ENCODE results near the gene KCND1. TPM values are rescaled to one million over a fixed set of nuclear protein-coding genes. Genes with fewer than 3 reads are reported as not detected.
"Not testable (repeated sequence)": the region's sequence is repeated elsewhere in the genome, so short reads cannot be mapped to it uniquely, and the experiment has no call there.

KCND1 gene
- polyA plus RNA-seq, 1 donor: 2.5 TPM

DNA sequence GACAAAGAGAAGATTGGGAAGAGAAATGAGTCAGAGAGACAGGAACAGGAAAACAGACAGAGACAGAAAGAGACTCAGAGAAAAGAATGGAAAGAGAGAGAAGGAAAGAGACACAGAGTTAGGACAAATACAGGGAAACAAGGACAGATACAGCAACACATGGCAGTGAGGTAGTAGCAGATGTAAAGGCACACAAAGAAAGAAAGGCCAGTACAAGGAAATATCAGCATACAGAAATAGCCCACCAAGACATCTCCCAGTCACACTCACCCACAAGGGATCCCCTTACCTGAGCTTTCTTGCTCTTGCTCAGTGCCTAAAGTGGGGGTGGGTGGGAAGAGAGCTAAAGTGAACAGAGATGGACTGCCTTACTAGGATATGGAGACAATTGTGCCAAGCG lies 26.2 kb upstream of the KCND1 start:
- H3K27ac ChIP-seq (ENCODE audit: low read length): no peak overlapping the region
- no peaks in the 10 kb centered on the region for H3K27me3 ChIP-seq (ENCODE audit: control insufficient read depth, insufficient read depth, low read length)
- H3K4me3 ChIP-seq (ENCODE audit: low read length): no peak overlapping the region
- H3K9me3 ChIP-seq (ENCODE audit: control insufficient read depth, low read depth, low read length): no peaks in the 10 kb centered on the region
- H3K36me3 ChIP-seq (ENCODE audit: control insufficient read depth, insufficient read depth, low read length): peaks cover 38% of the 10 kb centered on the region
- WGBS (ENCODE audit: insufficient coverage, low lambda C conversion rate): no CpG with 5 or more reads among the region's 1 CpG
- DNase-seq: no peak
- peaks cover 3% of the 10 kb centered on the region for H3K4me1 ChIP-seq (ENCODE audit: control insufficient read depth, insufficient read depth, low read length)

DNA sequence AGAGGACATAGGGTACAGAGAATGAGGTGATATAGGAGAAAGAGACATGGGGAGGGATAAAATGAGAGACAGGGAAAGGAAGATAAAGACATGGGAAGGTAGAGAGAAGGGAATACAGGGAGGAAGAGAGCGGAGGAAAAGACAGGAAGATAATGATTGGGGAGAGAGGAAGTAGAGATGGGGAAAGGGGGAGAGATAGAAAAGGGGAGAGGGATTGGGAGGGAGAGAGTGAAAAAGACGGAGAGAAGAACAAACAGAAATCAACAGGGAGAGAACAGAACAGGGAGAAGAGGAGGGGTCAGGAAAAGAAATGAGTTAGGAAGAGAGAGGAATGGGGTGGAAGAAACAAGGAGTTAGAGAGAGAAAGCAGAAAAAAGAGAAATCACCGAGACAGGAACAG lies 25.8 kb upstream of the KCND1 start:
- no peak overlapping the region for H3K4me3 ChIP-seq (ENCODE audit: low read length)
- peaks cover 39% of the 10 kb centered on the region for H3K36me3 ChIP-seq (ENCODE audit: control insufficient read depth, insufficient read depth, low read length)
- H3K27ac ChIP-seq (ENCODE audit: low read length): no peak overlapping the region
- DNase-seq: no peak
- 100% methylated on average over 2 of the region's 3 CpGs for WGBS (ENCODE audit: insufficient coverage, low lambda C conversion rate)
- H3K4me1 ChIP-seq (ENCODE audit: control insufficient read depth, insufficient read depth, low read length): peaks cover 3% of the 10 kb centered on the region
- H3K9me3 ChIP-seq (ENCODE audit: control insufficient read depth, low read depth, low read length): no peaks in the 10 kb centered on the region
- no peaks in the 10 kb centered on the region for H3K27me3 ChIP-seq (ENCODE audit: control insufficient read depth, insufficient read depth, low read length)

GRCh38 chrX:48996969-48997368 lies 25.3 kb upstream of the KCND1 start:
- WGBS (ENCODE audit: insufficient coverage, low lambda C conversion rate): no CpG with 5 or more reads among the region's 6 CpGs
- Histone ChIP-seq H3K9me3 (ENCODE audit: control insufficient read depth, low read depth, low read length) (no peaks in the 10 kb centered on the region), H3K4me1 (ENCODE audit: control insufficient read depth, insufficient read depth, low read length) (peaks cover 3% of the 10 kb centered on the region), H3K4me3 (ENCODE audit: low read length) (no peak overlapping the region), H3K27ac (ENCODE audit: low read length) (no peak overlapping the region), H3K36me3 (ENCODE audit: control insufficient read depth, insufficient read depth, low read length) (peaks cover 40% of the 10 kb centered on the region), H3K27me3 (ENCODE audit: control insufficient read depth, insufficient read depth, low read length) (no peaks in the 10 kb centered on the region)
- no peak for DNase-seq

DNA sequence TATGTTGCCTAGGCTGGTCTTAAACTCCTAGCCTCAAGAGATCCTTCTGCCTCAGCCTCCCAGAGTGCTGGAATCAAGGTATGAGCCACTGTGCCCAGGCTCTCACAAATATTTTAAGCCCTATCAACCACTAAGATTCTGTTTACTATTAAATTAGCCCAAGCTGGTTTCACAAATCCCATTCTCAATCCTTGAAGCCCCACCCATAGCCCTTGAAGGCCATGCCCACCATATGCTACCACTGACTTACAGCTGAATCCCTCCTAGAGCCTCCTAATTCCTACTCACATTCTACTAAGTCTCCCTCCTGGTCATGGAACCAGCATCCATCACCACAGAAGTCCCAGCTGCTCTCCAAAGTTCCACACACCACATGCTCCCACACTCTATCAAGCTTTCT lies 20.7 kb upstream of the KCND1 start:
- no peaks in the 10 kb centered on the region for H3K9me3 ChIP-seq (ENCODE audit: control insufficient read depth, low read depth, low read length)
- no peak overlapping the region for H3K4me3 ChIP-seq (ENCODE audit: low read length)
- no peaks in the 10 kb centered on the region for H3K27me3 ChIP-seq (ENCODE audit: control insufficient read depth, insufficient read depth, low read length)
- peaks cover 46% of the 10 kb centered on the region for H3K36me3 ChIP-seq (ENCODE audit: control insufficient read depth, insufficient read depth, low read length)
- no peaks in the 10 kb centered on the region for H3K4me1 ChIP-seq (ENCODE audit: control insufficient read depth, insufficient read depth, low read length)
- no peak overlapping the region for H3K27ac ChIP-seq (ENCODE audit: low read length)
- DNase-seq: no peak

DNA sequence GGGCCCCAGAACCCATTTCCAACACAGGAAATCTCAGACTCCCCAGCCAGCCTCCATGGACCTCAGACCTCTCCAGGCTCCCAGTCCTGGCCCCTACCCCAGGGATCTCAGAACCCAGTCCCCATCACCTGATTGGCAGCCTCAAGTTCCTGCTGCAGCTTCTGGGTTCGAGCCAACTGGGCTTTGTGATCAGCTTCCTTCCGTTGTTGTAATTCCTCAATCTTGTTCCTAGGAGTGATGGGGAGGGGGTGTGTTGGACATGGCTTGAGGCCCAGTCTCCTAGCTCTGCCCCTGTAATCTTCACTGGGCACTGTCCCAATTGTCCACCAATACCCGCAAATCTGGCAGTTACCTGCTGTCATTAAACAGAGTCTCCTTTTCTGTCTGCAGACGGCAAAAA lies 17.8 kb upstream of the KCND1 start:
- Histone ChIP-seq H3K27ac (ENCODE audit: low read length) (no peak overlapping the region), H3K4me3 (ENCODE audit: low read length) (no peak overlapping the region), H3K4me1 (ENCODE audit: control insufficient read depth, insufficient read depth, low read length) (no peaks in the 10 kb centered on the region), H3K36me3 (ENCODE audit: control insufficient read depth, insufficient read depth, low read length) (peaks cover 39% of the 10 kb centered on the region), H3K27me3 (ENCODE audit: control insufficient read depth, insufficient read depth, low read length) (no peaks in the 10 kb centered on the region), H3K9me3 (ENCODE audit: control insufficient read depth, low read depth, low read length) (no peaks in the 10 kb centered on the region)
- WGBS (ENCODE audit: insufficient coverage, low lambda C conversion rate): no CpG with 5 or more reads among the region's 4 CpGs
- no peak for DNase-seq

DNA sequence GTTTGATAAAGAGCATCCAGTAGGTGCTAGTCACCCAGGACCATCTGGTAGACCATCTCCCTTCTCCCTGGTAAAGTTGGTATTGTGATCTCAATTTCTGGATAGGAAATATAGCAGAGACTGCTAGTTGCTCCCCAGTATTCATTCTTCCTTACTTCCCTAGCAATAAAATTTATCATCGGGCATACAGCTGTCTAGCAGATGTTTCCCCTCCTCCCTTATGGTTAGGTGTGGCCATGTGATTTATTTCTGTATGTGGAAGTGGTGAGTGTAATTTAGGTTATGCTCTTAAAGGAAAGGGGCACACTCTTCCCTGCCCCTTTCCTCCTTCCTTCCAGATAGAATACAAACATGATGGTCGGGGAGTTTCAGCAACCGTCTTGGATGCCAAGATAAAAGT lies 12.3 kb upstream of the KCND1 start:
- Histone ChIP-seq H3K27me3 (ENCODE audit: control insufficient read depth, insufficient read depth, low read length) (no peaks in the 10 kb centered on the region), H3K9me3 (ENCODE audit: control insufficient read depth, low read depth, low read length) (no peaks in the 10 kb centered on the region), H3K4me1 (ENCODE audit: control insufficient read depth, insufficient read depth, low read length) (no peaks in the 10 kb centered on the region), H3K4me3 (ENCODE audit: low read length) (no peak overlapping the region), H3K27ac (ENCODE audit: low read length) (no peak overlapping the region), H3K36me3 (ENCODE audit: control insufficient read depth, insufficient read depth, low read length) (peaks cover 45% of the 10 kb centered on the region)
- no peak for DNase-seq
- WGBS (ENCODE audit: insufficient coverage, low lambda C conversion rate): no CpG with 5 or more reads among the region's 3 CpGs

- Histone ChIP-seq H3K27ac (ENCODE audit: low read length) (no peak overlapping the region), H3K27me3 (ENCODE audit: control insufficient read depth, insufficient read depth, low read length) (no peaks in the 10 kb centered on the region), H3K36me3 (ENCODE audit: control insufficient read depth, insufficient read depth, low read length) (peaks cover 45% of the 10 kb centered on the region), H3K4me1 (ENCODE audit: control insufficient read depth, insufficient read depth, low read length) (no peaks in the 10 kb centered on the region), H3K4me3 (ENCODE audit: low read length) (no peak overlapping the region), H3K9me3 (ENCODE audit: control insufficient read depth, low read depth, low read length) (no peaks in the 10 kb centered on the region)
- WGBS (ENCODE audit: insufficient coverage, low lambda C conversion rate): no CpG with 5 or more reads among the region's 17 CpGs
- DNase-seq: no peak
These were observed 11.4 kb upstream of the KCND1 start for GRCh38 chrX:48983081-48983480.

GRCh38 chrX:48981178-48981577 lies 9.5 kb upstream of the KCND1 start:
- no peak for DNase-seq
- Histone ChIP-seq H3K36me3 (ENCODE audit: control insufficient read depth, insufficient read depth, low read length) (peaks cover 50% of the 10 kb centered on the region), H3K27me3 (ENCODE audit: control insufficient read depth, insufficient read depth, low read length) (no peaks in the 10 kb centered on the region), H3K4me3 (ENCODE audit: low read length) (no peak overlapping the region), H3K4me1 (ENCODE audit: control insufficient read depth, insufficient read depth, low read length) (no peaks in the 10 kb centered on the region), H3K9me3 (ENCODE audit: control insufficient read depth, low read depth, low read length) (no peaks in the 10 kb centered on the region), H3K27ac (ENCODE audit: low read length) (no peak overlapping the region)
- WGBS (ENCODE audit: insufficient coverage, low lambda C conversion rate): no CpG with 5 or more reads among the region's 10 CpGs

DNA sequence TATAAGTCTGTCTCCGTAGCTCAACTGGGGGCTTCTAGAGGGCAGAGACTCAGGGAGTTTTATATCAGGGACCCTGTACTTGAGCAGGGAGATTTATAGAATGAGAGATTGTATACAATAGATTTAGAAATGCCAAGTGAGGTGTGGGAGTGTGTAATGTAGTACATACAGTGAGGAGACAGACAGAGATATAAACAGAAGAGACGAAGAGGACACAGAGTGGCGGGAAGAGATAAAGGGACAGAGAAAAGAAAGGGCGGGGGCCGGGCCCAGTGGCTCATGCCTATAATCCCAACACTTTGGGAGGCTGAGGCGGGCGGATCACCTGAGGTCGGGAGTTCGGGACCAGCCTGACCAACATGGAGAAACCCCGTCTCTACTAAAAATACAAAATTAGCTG lies 8.7 kb upstream of the KCND1 start:
- H3K27ac ChIP-seq (ENCODE audit: low read length); H3K27me3 ChIP-seq (ENCODE audit: control insufficient read depth, insufficient read depth, low read length); H3K4me3 ChIP-seq (ENCODE audit: low read length); DNase-seq; H3K4me1 ChIP-seq (ENCODE audit: control insufficient read depth, insufficient read depth, low read length); H3K9me3 ChIP-seq (ENCODE audit: control insufficient read depth, low read depth, low read length): not testable (repeated sequence)
- H3K36me3 ChIP-seq (ENCODE audit: control insufficient read depth, insufficient read depth, low read length): peaks cover 55% of the 10 kb centered on the region
- no CpG with 5 or more reads among the region's 10 CpGs for WGBS (ENCODE audit: insufficient coverage, low lambda C conversion rate)

GRCh38 chrX:48978226-48978625 lies 6.6 kb upstream of the KCND1 start:
- Histone ChIP-seq H3K9me3 (ENCODE audit: control insufficient read depth, low read depth, low read length) (no peaks in the 10 kb centered on the region), H3K4me1 (ENCODE audit: control insufficient read depth, insufficient read depth, low read length) (no peaks in the 10 kb centered on the region), H3K27ac (ENCODE audit: low read length) (no peak overlapping the region), H3K27me3 (ENCODE audit: control insufficient read depth, insufficient read depth, low read length) (no peaks in the 10 kb centered on the region), H3K36me3 (ENCODE audit: control insufficient read depth, insufficient read depth, low read length) (peaks cover 50% of the 10 kb centered on the region), H3K4me3 (ENCODE audit: low read length) (no peak overlapping the region)
- no peak for DNase-seq
- no CpG with 5 or more reads among the region's 5 CpGs for WGBS (ENCODE audit: insufficient coverage, low lambda C conversion rate)

DNA sequence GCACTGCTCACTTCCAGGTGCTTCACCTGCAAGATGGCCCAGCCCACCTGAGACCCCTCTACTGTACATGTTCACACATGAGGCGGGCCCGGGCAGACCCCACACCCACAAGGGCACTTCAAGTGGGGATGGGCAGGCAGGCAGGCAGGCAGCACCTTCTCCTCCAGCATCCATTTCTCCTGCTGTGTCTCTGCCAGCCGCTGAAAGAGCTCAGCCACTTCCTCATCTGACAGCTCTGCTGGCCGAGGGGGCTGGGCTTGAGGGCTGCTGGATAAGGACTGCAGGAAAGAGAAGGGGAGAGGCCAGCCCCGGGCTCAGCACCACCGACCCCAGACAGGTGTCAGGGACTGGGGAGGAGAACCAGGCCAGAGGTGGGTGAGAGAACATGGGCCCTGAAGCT lies 4.4 kb upstream of the KCND1 start:
- Histone ChIP-seq H3K4me1 (ENCODE audit: control insufficient read depth, insufficient read depth, low read length) (peaks cover 9% of the 10 kb centered on the region), H3K27ac (ENCODE audit: low read length) (no peak overlapping the region), H3K9me3 (ENCODE audit: control insufficient read depth, low read depth, low read length) (no peaks in the 10 kb centered on the region), H3K4me3 (ENCODE audit: low read length) (no peak overlapping the region), H3K36me3 (ENCODE audit: control insufficient read depth, insufficient read depth, low read length) (peaks cover 31% of the 10 kb centered on the region), H3K27me3 (ENCODE audit: control insufficient read depth, insufficient read depth, low read length) (no peaks in the 10 kb centered on the region)
- no peak for DNase-seq
- WGBS (ENCODE audit: insufficient coverage, low lambda C conversion rate): no CpG with 5 or more reads among the region's 6 CpGs

Measured in large intestine (tissue), 3 donors.